GM12872 (cell line): ENCODE data around the gene C13orf46.

Experiments used
- TF ChIP-seq, protein P1 (sequence below): IDR thresholded peaks from 3 replicates; pipeline ENCODE4 v1.5.1; 2011; ENCODE audit warnings: low read depth, mild to moderate bottlenecking, low read length, moderate library complexity; ENCODE audit not compliant: insufficient read depth

The C13orf46 gene

GRCh38 chr13:113943821-113944565, 29.9 kb downstream of the C13orf46 start:
- TF ChIP-seq, protein P1, sequence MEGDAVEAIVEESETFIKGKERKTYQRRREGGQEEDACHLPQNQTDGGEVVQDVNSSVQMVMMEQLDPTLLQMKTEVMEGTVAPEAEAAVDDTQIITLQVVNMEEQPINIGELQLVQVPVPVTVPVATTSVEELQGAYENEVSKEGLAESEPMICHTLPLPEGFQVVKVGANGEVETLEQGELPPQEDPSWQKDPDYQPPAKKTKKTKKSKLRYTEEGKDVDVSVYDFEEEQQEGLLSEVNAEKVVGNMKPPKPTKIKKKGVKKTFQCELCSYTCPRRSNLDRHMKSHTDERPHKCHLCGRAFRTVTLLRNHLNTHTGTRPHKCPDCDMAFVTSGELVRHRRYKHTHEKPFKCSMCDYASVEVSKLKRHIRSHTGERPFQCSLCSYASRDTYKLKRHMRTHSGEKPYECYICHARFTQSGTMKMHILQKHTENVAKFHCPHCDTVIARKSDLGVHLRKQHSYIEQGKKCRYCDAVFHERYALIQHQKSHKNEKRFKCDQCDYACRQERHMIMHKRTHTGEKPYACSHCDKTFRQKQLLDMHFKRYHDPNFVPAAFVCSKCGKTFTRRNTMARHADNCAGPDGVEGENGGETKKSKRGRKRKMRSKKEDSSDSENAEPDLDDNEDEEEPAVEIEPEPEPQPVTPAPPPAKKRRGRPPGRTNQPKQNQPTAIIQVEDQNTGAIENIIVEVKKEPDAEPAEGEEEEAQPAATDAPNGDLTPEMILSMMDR, result no peak

DNA sequence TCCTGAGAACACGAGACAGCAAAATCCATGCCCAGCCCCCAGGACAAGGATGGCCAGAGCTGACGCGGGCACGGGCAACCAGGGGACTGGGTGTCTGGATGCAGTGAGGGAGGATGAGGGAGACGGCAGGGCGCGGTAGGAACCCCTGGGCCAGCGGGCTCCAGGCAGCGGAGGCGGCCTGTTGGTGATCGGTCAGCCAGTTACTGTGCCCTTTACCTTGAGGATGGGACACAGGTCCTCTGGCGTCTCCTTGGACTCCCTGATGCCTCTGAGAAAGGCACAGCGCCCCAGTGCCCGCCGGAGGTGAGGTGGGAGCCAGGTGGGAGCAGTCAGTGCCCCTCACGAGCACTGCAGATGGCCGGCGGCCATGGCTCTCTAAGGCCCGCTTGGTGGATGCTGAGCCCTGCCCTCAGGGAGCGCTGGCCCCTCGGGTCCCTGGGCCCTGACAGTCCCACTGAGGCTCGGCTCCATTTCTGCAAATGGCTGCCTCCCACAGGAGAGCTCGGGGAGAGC, 31.2 kb downstream of the C13orf46 start:
- TF ChIP-seq, protein P1, result no peak

GRCh38 chr13:113941571-113942191, 32.2 kb downstream of the C13orf46 start:
- TF ChIP-seq, protein P1, result no peak

DNA sequence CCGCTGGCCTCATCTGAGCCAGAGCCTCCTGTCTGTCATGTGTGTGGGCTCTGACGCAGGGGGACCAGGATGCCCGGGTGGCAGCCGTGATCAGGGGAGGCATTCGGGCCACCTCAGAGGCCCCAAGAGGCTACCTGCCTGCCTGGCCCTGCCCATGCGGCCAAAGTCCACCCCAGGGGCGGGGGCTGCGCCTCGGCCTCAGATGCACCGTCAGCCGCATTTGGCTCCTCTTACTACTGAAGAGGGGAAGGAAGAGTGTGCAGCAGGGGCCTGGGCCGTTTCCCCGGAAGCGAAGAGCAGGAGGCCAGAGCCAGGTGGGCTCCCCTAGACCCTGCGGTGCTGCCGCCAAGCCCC, 34.0 kb downstream of the C13orf46 start:
- TF ChIP-seq, protein P1, result no peak

DNA sequence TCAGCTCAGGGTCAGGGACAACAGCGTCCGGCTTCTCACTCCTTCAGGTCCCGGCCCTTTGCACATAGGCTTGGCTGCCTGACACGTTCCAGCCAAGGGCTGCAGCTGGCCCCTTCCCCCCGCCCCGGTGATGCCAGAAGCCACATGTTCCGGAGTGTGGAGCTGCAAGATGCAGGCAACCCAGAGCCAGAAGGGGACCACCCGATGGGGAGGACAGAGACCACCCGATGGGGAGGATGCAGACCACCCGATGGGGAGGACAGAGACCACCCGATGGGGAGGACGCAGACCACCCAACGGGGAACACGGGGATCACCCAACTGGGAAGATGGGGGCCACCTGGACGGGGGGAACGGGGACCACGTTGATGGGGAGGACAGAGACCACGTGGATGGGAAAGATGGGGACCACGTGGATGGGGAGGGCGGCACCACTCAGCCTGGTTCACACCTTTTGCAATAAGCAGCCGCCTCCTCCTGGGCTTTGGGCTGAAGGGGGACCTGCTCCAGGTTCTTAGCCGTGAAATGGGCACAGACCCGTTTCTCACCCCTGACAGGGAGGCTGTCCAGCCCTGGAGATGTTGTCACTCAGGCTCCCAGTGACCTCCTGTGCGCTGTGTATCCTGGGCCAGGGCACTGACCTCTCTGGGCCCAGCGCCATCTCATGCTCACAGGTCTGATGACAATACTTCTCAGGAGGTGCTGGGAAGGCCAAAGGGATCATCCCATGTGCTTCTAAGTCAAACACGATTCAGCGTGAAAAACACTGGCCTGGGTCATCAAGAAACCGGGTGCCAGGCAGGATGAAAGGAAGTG, 34.5 kb downstream of the C13orf46 start:
- TF ChIP-seq, protein P1, result no peak

GRCh38 chr13:113938716-113939115, 35.2 kb downstream of the C13orf46 start:
- TF ChIP-seq, protein P1, result no peak

- TF ChIP-seq, protein P1, result no peak
Measured at GRCh38 chr13:113938246-113938645, 35.6 kb downstream of the C13orf46 start.
